Neural cell (in vitro differentiated cells): ENCODE data around the gene KIF1B. TPM values are rescaled to one million over a fixed set of nuclear protein-coding genes. Genes with fewer than 3 reads are reported as not detected.
"Not testable (repeated sequence)": the region's sequence is repeated elsewhere in the genome, so short reads cannot be mapped to it uniquely, and the experiment has no call there.

Source experiments
- H2AFZ ChIP-seq: fragments of 200-600, 300-800 bp; sonication (generic), shearing (Covaris generic); 2 replicates; pipeline ENCODE4 v1.6.0; 2014; ENCODE audit warnings: low read depth, mild to moderate bottlenecking, antibody characterized with exemption, low read length, moderate library complexity
- H3F3A ChIP-seq: fragments of 200-600 bp; shearing (Covaris generic); 2 replicates; pipeline ENCODE4 v1.6.1; 2016; ENCODE audit warnings: mild to moderate bottlenecking, moderate library complexity, mixed read lengths, antibody characterized with exemption, low read length; ENCODE audit not compliant: insufficient read depth, poor library complexity, severe bottlenecking
- H3K27ac ChIP-seq: fragments of 200-600, 300-800 bp; sonication (generic), shearing (Covaris generic); 2 replicates; pipeline ENCODE4 v1.5.1; 2014; ENCODE audit warnings: mild to moderate bottlenecking, low read length, moderate library complexity
- H3K27me3 ChIP-seq: fragments of 300-800, 200-600 bp; sonication (generic), shearing (Covaris generic); 2 replicates; pipeline ENCODE4 v1.6.0; 2014; ENCODE audit warnings: mild to moderate bottlenecking, low read depth, low read length, moderate library complexity; ENCODE audit not compliant: insufficient read depth
- H3K36me3 ChIP-seq: fragments of 300-800, 200-600 bp; sonication (generic), shearing (Covaris generic); 2 replicates; pipeline ENCODE4 v1.5.1; 2014; ENCODE audit warnings: mild to moderate bottlenecking, antibody characterized with exemption, low read length, moderate library complexity; ENCODE audit not compliant: insufficient read depth
- H3K4me2 ChIP-seq: fragments of 300-800, 200-600 bp; sonication (generic), shearing (Covaris generic); 2 replicates; pipeline ENCODE4 v1.6.0; 2014; ENCODE audit warnings: mild to moderate bottlenecking, low read length
- H3K4me3 ChIP-seq: fragments of 300-800, 200-600 bp; sonication (generic), shearing (Covaris generic); 2 replicates; pipeline ENCODE4 v1.5.1; 2014; ENCODE audit warnings: mild to moderate bottlenecking, low read length, moderate library complexity
- H3K79me2 ChIP-seq: fragments of 200-600 bp; shearing (Covaris generic); replicated peaks from 2 replicates; pipeline ENCODE4 v1.6.0; 2014; ENCODE audit warnings: mild to moderate bottlenecking, low read length, moderate library complexity; ENCODE audit not compliant: insufficient read depth
- H3K9ac ChIP-seq: fragments of 300-800, 200-600 bp; sonication (generic), shearing (Covaris generic); 2 replicates; pipeline ENCODE4 v1.6.1; 2016; ENCODE audit warnings: mild to moderate bottlenecking, low read length, mixed read lengths
- H3K9me2 ChIP-seq: fragments of 200-600 bp; shearing (Covaris generic); 2 replicates; pipeline ENCODE4 v1.6.1; 2016; ENCODE audit warnings: mild to moderate bottlenecking, low read length, mixed read lengths; ENCODE audit not compliant: insufficient read depth
- H3K9me3 ChIP-seq: fragments of 200-600, 300-800 bp; sonication (generic), shearing (Covaris generic); 2 replicates; pipeline ENCODE4 v1.6.1; 2016; ENCODE audit warnings: mild to moderate bottlenecking, mixed run types, low read length, moderate library complexity, mixed read lengths
- H4K20me1 ChIP-seq: fragments of 200-600 bp; shearing (Covaris generic); 2 replicates; pipeline ENCODE4 v1.6.1; 2016; ENCODE audit warnings: mild to moderate bottlenecking, mixed run types; ENCODE audit not compliant: insufficient read depth
- EP300 ChIP-seq: fragments of 450-650 bp; conservative IDR thresholded peaks from 2 replicates; pipeline ENCODE4 v1.6.1; 2014; ENCODE audit warnings: antibody characterized with exemption, mild to moderate bottlenecking, moderate library complexity; ENCODE audit not compliant: poor library complexity, severe bottlenecking
- EZH2 ChIP-seq: fragments of 200-600, 300-800 bp; shearing (Covaris generic), sonication (generic); IDR thresholded peaks from 2 replicates; pipeline ENCODE4 v1.6.1; 2014; ENCODE audit warnings: antibody characterized with exemption, low read length, borderline replicate concordance, mild to moderate bottlenecking; ENCODE audit not compliant: insufficient read depth, poor library complexity, severe bottlenecking
- MXI1 ChIP-seq: fragments of 450-650 bp; conservative IDR thresholded peaks from 2 replicates; pipeline ENCODE4 v1.6.1; 2014; ENCODE audit warnings: antibody characterized with exemption, mild to moderate bottlenecking; ENCODE audit not compliant: poor library complexity, severe bottlenecking
- POLR2AphosphoS5 ChIP-seq: IDR thresholded peaks from 2 replicates; pipeline ENCODE4 v1.6.1; 2012
- RAD21 ChIP-seq: fragments of 450-650 bp; conservative IDR thresholded peaks from 2 replicates; pipeline ENCODE4 v1.6.1; 2014; ENCODE audit warnings: antibody characterized with exemption, mild to moderate bottlenecking, moderate library complexity
- SMC3 ChIP-seq: fragments of 450-650 bp; conservative IDR thresholded peaks from 2 replicates; pipeline ENCODE4 v1.6.1; 2014; ENCODE audit warnings: antibody characterized with exemption, mild to moderate bottlenecking, moderate library complexity; ENCODE audit not compliant: poor library complexity
- TAF1 ChIP-seq: IDR thresholded peaks from 2 replicates; pipeline ENCODE4 v1.6.1; 2012; ENCODE audit warnings: low read depth
- polyA plus RNA-seq: library from polyadenylated mRNA; depleted of rRNA; stranded (reverse); fragments of >200 nt; gene quantifications from 2 replicates; pipeline ENCODE4 v1.2.3, GENCODE V29; 2014
- TF ChIP-seq, protein P1 (sequence below): IDR thresholded peaks from 2 replicates; pipeline ENCODE4 v1.6.1; 2012; ENCODE audit warnings: borderline replicate concordance
- TF ChIP-seq, protein P2 (sequence below): fragments of 450-650 bp; IDR thresholded peaks from 2 replicates; pipeline ENCODE4 v1.5.1; 2014; ENCODE audit warnings: antibody characterized with exemption, mild to moderate bottlenecking, moderate library complexity; ENCODE audit not compliant: poor library complexity, severe bottlenecking

Gene KIF1B
- polyA plus RNA-seq, 1 donor from 2014 or later = 76.4 TPM

DNA sequence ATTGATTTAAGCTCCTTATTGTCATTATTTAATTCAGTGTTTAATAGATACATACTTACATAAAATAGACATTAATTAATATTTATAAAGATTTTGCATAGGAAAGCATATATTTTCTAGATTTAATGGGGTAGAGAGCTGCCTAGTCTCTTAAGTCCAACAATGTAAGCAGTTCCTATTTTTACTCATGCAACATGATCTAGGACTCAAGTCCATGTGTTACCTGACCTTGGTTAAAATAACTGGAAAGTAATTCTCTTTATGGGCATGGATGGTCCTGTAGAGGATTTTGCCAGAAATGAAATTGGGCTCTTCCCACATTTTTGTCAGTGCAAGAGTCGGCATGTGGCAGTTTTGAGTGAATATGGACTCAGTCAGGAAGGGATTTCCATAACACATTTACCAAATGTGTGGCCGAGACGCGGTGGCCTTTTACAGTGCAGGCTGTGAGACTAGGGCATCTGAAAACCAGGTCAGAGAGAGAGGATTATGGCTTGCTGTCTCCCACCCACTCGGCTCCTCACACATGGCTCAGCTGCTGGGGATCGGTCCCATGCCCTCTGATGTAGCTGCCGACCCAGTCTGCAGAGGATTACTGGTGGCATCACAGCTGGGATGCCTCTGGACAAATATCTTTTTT is 6.2 kb upstream of the KIF1B start:
- Histone ChIP-seq H2AFZ (no peak overlapping the region), H3K9ac (no peak overlapping the region), H4K20me1 (no peaks in the 10 kb centered on the region)

DNA sequence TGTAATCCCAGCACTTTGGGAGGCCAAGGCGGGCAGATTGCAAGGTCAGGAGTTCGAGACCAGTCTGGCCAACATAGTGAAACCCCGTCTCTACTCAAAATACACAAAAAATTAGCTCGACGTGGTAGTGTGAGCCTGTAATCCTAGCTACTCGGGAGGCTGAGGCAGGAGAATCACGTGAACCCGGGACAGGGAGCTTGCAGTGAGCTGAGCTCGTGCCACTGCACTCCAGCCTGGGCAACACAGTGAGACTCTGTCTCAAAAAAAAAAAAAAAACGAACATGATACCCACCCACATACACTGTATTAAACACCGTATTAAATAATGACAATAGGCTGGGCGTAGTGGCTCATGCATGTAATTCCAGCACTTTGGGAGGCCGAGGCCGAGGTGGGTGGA is 5.2 kb upstream of the KIF1B start:
- not testable (repeated sequence) for H4K20me1 ChIP-seq, H3K9me3 ChIP-seq, H3K4me3 ChIP-seq, H3F3A ChIP-seq, H2AFZ ChIP-seq, H3K4me2 ChIP-seq, H3K27me3 ChIP-seq, H3K9ac ChIP-seq, H3K9me2 ChIP-seq, H3K27ac ChIP-seq, H3K79me2 ChIP-seq, H3K36me3 ChIP-seq

More for the DNA sequence above, 6.2 kb upstream of the KIF1B start:
- no peak for TF ChIP-seq SMC3
- TF ChIP-seq TAF1 = no peak
- no peak for TF ChIP-seq RAD21
- TF ChIP-seq, protein P1, sequence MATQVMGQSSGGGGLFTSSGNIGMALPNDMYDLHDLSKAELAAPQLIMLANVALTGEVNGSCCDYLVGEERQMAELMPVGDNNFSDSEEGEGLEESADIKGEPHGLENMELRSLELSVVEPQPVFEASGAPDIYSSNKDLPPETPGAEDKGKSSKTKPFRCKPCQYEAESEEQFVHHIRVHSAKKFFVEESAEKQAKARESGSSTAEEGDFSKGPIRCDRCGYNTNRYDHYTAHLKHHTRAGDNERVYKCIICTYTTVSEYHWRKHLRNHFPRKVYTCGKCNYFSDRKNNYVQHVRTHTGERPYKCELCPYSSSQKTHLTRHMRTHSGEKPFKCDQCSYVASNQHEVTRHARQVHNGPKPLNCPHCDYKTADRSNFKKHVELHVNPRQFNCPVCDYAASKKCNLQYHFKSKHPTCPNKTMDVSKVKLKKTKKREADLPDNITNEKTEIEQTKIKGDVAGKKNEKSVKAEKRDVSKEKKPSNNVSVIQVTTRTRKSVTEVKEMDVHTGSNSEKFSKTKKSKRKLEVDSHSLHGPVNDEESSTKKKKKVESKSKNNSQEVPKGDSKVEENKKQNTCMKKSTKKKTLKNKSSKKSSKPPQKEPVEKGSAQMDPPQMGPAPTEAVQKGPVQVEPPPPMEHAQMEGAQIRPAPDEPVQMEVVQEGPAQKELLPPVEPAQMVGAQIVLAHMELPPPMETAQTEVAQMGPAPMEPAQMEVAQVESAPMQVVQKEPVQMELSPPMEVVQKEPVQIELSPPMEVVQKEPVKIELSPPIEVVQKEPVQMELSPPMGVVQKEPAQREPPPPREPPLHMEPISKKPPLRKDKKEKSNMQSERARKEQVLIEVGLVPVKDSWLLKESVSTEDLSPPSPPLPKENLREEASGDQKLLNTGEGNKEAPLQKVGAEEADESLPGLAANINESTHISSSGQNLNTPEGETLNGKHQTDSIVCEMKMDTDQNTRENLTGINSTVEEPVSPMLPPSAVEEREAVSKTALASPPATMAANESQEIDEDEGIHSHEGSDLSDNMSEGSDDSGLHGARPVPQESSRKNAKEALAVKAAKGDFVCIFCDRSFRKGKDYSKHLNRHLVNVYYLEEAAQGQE = no peak
- no peak for TF ChIP-seq EZH2
- TF ChIP-seq POLR2AphosphoS5 = no peak
- TF ChIP-seq, protein P2, sequence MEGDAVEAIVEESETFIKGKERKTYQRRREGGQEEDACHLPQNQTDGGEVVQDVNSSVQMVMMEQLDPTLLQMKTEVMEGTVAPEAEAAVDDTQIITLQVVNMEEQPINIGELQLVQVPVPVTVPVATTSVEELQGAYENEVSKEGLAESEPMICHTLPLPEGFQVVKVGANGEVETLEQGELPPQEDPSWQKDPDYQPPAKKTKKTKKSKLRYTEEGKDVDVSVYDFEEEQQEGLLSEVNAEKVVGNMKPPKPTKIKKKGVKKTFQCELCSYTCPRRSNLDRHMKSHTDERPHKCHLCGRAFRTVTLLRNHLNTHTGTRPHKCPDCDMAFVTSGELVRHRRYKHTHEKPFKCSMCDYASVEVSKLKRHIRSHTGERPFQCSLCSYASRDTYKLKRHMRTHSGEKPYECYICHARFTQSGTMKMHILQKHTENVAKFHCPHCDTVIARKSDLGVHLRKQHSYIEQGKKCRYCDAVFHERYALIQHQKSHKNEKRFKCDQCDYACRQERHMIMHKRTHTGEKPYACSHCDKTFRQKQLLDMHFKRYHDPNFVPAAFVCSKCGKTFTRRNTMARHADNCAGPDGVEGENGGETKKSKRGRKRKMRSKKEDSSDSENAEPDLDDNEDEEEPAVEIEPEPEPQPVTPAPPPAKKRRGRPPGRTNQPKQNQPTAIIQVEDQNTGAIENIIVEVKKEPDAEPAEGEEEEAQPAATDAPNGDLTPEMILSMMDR = no peak
- no peak for TF ChIP-seq EP300
- no peaks in the 10 kb centered on the region for H3K27me3 ChIP-seq
- no peak overlapping the region for H3K4me3 ChIP-seq
- H3F3A ChIP-seq = peaks cover 1% of the 10 kb centered on the region
- no peak overlapping the region for H3K4me2 ChIP-seq
- H3K79me2 ChIP-seq = no peaks in the 10 kb centered on the region
- H3K9me3 ChIP-seq = no peaks in the 10 kb centered on the region
- H3K36me3 ChIP-seq = no peaks in the 10 kb centered on the region
- H3K27ac ChIP-seq = no peak overlapping the region
- no peaks in the 10 kb centered on the region for H3K9me2 ChIP-seq

DNA sequence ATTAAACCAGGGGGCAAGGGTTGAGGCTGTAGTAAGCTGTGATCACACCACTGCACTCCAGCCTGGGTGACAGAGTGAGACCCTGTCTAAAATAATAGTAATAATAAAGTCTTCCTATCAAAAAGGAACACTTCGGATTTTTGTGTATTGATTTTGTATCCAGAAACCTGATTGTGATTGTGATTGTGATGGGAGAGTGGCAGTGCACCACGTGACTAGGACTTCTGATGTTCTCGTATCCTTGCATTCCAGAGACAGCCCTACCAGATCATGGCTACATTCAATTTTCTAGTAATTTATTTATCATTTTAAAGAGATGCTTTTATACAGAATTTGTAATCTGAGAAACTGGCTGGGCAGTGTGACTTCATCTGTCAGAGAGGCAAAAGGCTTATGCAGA is 2.6 kb upstream of the KIF1B start:
- Histone ChIP-seq H2AFZ (no peak overlapping the region), H3K36me3 (no peaks in the 10 kb centered on the region), H3K9ac (no peak overlapping the region), H3K9me3 (no peaks in the 10 kb centered on the region), H3F3A (peaks cover 9% of the 10 kb centered on the region), H3K4me3 (no peak overlapping the region), H3K9me2 (no peaks in the 10 kb centered on the region), H3K27ac (no peak overlapping the region), H3K4me2 (no peak overlapping the region), H4K20me1 (no peaks in the 10 kb centered on the region), H3K27me3 (no peaks in the 10 kb centered on the region), H3K79me2 (peaks cover 17% of the 10 kb centered on the region)
- TF ChIP-seq MXI1 = no peak
- TF ChIP-seq RAD21 = no peak
- TF ChIP-seq EP300 = no peak
- TF ChIP-seq, protein P2 = no peak
- TF ChIP-seq POLR2AphosphoS5 = no peak
- no peak for TF ChIP-seq EZH2
